ENCODE data around the gene PCNX2. TPM values are rescaled to one million over a fixed set of nuclear protein-coding genes. Genes with fewer than 3 reads are reported as not detected.

The PCNX2 gene
- total RNA-seq, 1 donor, result 56.8 TPM

GRCh38 chr1:232958067-232958466, 337.5 kb downstream of the PCNX2 start:
- TF ChIP-seq, protein P1, sequence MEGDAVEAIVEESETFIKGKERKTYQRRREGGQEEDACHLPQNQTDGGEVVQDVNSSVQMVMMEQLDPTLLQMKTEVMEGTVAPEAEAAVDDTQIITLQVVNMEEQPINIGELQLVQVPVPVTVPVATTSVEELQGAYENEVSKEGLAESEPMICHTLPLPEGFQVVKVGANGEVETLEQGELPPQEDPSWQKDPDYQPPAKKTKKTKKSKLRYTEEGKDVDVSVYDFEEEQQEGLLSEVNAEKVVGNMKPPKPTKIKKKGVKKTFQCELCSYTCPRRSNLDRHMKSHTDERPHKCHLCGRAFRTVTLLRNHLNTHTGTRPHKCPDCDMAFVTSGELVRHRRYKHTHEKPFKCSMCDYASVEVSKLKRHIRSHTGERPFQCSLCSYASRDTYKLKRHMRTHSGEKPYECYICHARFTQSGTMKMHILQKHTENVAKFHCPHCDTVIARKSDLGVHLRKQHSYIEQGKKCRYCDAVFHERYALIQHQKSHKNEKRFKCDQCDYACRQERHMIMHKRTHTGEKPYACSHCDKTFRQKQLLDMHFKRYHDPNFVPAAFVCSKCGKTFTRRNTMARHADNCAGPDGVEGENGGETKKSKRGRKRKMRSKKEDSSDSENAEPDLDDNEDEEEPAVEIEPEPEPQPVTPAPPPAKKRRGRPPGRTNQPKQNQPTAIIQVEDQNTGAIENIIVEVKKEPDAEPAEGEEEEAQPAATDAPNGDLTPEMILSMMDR (IDR thresholded peaks at IDR 0.05; ENCODE audit: extremely low read depth, low read depth, low read length), result no peak
- no peak for DNase-seq (ENCODE audit: insufficient read length, low spot score, missing footprints)
- Histone ChIP-seq H3K36me3 (ENCODE audit: insufficient read depth, low read length) (peaks cover 8% of the 10 kb centered on the region), H3K4me3 (ENCODE audit: insufficient read depth, low read length) (no peak overlapping the region), H3K4me1 (ENCODE audit: insufficient read depth, low read length) (peaks cover 9% of the 10 kb centered on the region), H3K27ac (ENCODE audit: low read depth, low read length) (no peak overlapping the region), H3K4me2 (ENCODE audit: insufficient read depth, low read length) (no peak overlapping the region), H3K9me3 (ENCODE audit: low read depth, low read length) (no peaks in the 10 kb centered on the region), H3K27me3 (ENCODE audit: insufficient read depth, low read length) (no peaks in the 10 kb centered on the region), H2AFZ (ENCODE audit: low read length) (no peak overlapping the region), H3K79me2 (ENCODE audit: insufficient read depth, low read length) (peaks cover 11% of the 10 kb centered on the region), H4K20me1 (ENCODE audit: insufficient read depth, low read length) (no peaks in the 10 kb centered on the region)

DNA sequence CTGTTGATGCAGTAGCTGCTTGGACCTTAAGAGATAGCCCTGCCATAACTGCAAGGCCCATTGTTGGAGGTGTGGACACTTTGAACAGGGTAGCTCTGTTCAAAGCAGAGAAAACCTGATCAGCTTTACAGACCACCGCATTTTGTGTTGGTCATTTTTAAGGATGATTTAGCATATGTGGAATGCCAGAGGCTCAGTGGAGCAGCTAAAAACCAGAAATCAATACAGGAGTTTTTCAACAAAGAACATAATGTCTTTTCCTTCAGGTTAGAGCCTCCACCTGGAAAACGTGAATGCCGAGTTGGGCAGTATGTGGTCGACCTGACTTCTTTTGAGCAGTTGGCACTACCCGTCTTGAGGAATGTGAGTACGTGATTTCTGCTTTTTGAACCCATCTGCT, 339.4 kb downstream of the PCNX2 start:
- TF ChIP-seq, protein P1 (IDR thresholded peaks at IDR 0.05; ENCODE audit: extremely low read depth, low read depth, low read length), result no peak
- H3K4me3 ChIP-seq (ENCODE audit: insufficient read depth, low read length), result no peak overlapping the region
- H2AFZ ChIP-seq (ENCODE audit: low read length), result no peak overlapping the region
- no peak overlapping the region for H3K4me2 ChIP-seq (ENCODE audit: insufficient read depth, low read length)
- H3K27me3 ChIP-seq (ENCODE audit: insufficient read depth, low read length), result no peaks in the 10 kb centered on the region
- H3K27ac ChIP-seq (ENCODE audit: low read depth, low read length), result no peak overlapping the region
- H3K4me1 ChIP-seq (ENCODE audit: insufficient read depth, low read length), result peaks cover 7% of the 10 kb centered on the region
- peaks cover 11% of the 10 kb centered on the region for H3K79me2 ChIP-seq (ENCODE audit: insufficient read depth, low read length)
- no peaks in the 10 kb centered on the region for H4K20me1 ChIP-seq (ENCODE audit: insufficient read depth, low read length)
- no peak for DNase-seq (ENCODE audit: insufficient read length, low spot score, missing footprints)
- no peaks in the 10 kb centered on the region for H3K9me3 ChIP-seq (ENCODE audit: low read depth, low read length)
- H3K36me3 ChIP-seq (ENCODE audit: insufficient read depth, low read length), result peaks cover 8% of the 10 kb centered on the region

DNA sequence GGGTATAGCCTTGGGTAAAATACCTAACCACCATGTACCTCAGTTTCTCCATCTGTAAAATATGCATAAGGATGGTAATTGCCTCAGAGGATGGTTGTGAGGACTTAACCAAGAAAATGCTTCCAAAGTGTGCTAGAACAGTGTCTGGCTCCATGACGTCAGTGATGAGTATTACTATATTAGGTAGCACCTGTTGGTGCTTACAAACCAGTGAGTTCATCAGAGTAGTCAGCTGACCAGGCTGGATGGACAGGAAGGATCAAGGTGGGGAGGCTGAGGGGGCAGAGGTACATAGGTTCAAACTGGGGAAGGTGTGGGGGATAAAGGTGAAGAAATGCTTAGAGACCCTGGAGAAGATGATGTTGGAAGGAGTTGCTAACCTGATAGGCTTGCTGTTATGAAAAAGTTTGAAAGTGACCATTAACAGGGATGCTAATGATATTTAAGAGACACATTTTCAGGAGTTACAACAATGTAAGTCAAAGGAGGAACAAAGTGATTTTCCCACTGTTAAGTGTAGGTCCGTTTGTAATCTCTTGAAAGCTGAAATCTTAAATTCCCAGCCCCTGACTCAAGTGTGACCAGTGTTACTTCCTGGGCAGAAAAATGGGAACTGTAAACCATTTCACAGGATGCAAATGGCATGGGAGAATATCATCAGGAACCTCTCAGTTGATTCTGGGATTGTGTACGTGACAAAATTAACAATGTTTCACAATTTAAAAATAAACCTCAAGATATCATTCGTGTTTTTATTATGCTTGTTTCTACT, 340.7 kb downstream of the PCNX2 start:
- Histone ChIP-seq H3K4me2 (ENCODE audit: insufficient read depth, low read length) (no peak overlapping the region), H3K9me3 (ENCODE audit: low read depth, low read length) (no peaks in the 10 kb centered on the region), H3K79me2 (ENCODE audit: insufficient read depth, low read length) (peaks cover 15% of the 10 kb centered on the region), H2AFZ (ENCODE audit: low read length) (no peak overlapping the region), H3K27me3 (ENCODE audit: insufficient read depth, low read length) (no peaks in the 10 kb centered on the region), H4K20me1 (ENCODE audit: insufficient read depth, low read length) (no peaks in the 10 kb centered on the region), H3K4me1 (ENCODE audit: insufficient read depth, low read length) (peaks cover 7% of the 10 kb centered on the region), H3K36me3 (ENCODE audit: insufficient read depth, low read length) (peaks cover 8% of the 10 kb centered on the region), H3K4me3 (ENCODE audit: insufficient read depth, low read length) (no peak overlapping the region), H3K27ac (ENCODE audit: low read depth, low read length) (no peak overlapping the region)
- no peak for DNase-seq (ENCODE audit: insufficient read length, low spot score, missing footprints)
- TF ChIP-seq, protein P1 (IDR thresholded peaks at IDR 0.05; ENCODE audit: extremely low read depth, low read depth, low read length), result no peak
